Esophagus squamous epithelium (tissue), 5 donors: ENCODE measurements around the gene DKK3. TPM values are rescaled to one million over a fixed set of nuclear protein-coding genes. Genes with fewer than 3 reads are reported as not detected.

Experiments
- DNase-seq: peaks from one replicate; lab custom pipeline; 2025; lab: John Stamatoyannopoulos, UW
- H3K27ac ChIP-seq, 4 donors: fragments of 200-600 bp; sonication (generic); one replicate each; pipeline ENCODE4 v1.5.1; 2016 to 2019; ENCODE audit warnings: mild to moderate bottlenecking in 1 of 4
- H3K27me3 ChIP-seq, 4 donors: fragments of 200-600 bp; sonication (generic); 1 replicate in 3 of 4; 2 replicates in 1 of 4; pipeline versions ENCODE4 v1.5.1 to v1.6.0; 2017 to 2021; ENCODE audit warnings: antibody characterized with exemption in 1 of 4
- H3K36me3 ChIP-seq, 3 donors: fragments of 200-600 bp; sonication (generic); one replicate each; pipeline ENCODE4 v1.5.1; 2016 to 2019
- H3K4me1 ChIP-seq, 3 donors: fragments of 200-600 bp; sonication (generic); one replicate each; pipeline ENCODE4 v1.5.1; 2017 to 2019
- H3K4me3 ChIP-seq, 4 donors: fragments of 200-600 bp; sonication (generic); 1 replicate in 3 of 4; 2 replicates in 1 of 4; pipeline ENCODE4 v1.5.1; 2016 to 2019; ENCODE audit warnings: mild to moderate bottlenecking in 2 of 4, moderate library complexity in 1 of 4
- H3K9me3 ChIP-seq, 3 donors: fragments of 200-600 bp; sonication (generic); one replicate each; pipeline ENCODE4 v1.5.1; 2016 to 2019
- POLR2A ChIP-seq, 4 donors: fragments of 450-650 bp; IDR thresholded peaks; one replicate each; pipeline ENCODE4 v1.6.1; 2017; ENCODE audit warnings: antibody characterized with exemption in 4 of 4, mild to moderate bottlenecking in 4 of 4, moderate library complexity in 3 of 4
- WGBS, 2 donors: methylation state at CpG; one replicate each; pipeline ENCODE4 v1.1.5; 2018; 5-methylcytosine and 5-hydroxymethylcytosine counted together
- intact Hi-C: fragments of 100-400 bp; cut with DNase I; formaldehyde crosslinking; loops from one replicate; pipeline ENCODE4 v1.15.0; 2022
- total RNA-seq, 4 donors: library from RNA; depleted of rRNA; stranded (reverse); fragments of >200 nt; gene quantifications; one replicate each; pipeline ENCODE4 v1.1.0, GENCODE V29; 2016
- TF ChIP-seq, protein P1 (sequence below), 6 experiments: fragments of 450-650 bp in 4 of 6; fragments of 200-600 bp in 2 of 6; sonication (generic) in 2 of 6; IDR thresholded peaks; one replicate each; pipeline ENCODE4 v1.5.1; 2016 to 2019; ENCODE audit warnings: antibody characterized with exemption in 6 of 6, mild to moderate bottlenecking in 4 of 6, moderate library complexity in 4 of 6
- donor health status: DM: yes; HTN: yes; CAD: no.

DKK3 gene
- total RNA-seq, 4 donors from 2014 or later: 24.8 to 112 (median 44.5) TPM

DNA sequence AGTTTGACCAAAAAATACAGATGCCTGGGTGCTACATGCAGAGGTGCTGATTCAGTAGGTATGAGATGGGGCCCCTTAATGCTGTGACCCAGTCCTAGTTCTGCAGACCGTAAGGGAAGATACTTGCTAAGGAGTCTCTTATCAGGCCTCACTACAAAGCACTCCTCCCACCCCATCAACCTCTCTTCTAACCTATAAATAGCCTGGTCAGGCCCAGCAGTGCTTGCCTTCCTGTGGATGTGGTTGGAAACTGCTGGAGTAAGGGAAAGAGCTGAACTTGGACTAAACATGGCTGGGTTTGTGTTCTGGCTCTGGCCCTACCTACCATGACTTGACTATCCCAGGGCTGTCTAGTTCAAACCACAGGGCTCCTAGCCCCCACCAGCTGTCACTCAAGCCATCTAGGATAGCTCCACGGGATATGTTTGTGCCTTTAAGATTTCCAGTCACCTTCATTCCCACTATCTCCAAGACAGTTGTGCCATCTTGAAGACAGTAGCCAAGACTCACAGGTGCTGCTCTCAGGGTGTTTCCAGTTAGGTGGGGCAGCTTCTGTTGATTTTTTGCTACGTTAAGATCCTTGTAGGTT is 9.5 kb upstream of the DKK3 start:
- Histone ChIP-seq H3K4me3 (no peak overlapping the region), H3K27ac (peak overlapping the region in 2 of 4 donors; percentile 9 to 51), H3K36me3 (no peaks in the 10 kb centered on the region), H3K4me1 (peaks cover 0 to 26% (median 0%) of the 10 kb centered on the region in 3 donors), H3K9me3 (no peaks in the 10 kb centered on the region), H3K27me3 (no peaks in the 10 kb centered on the region)
- no peak for DNase-seq
- intact Hi-C loops: no loop called here
- TF ChIP-seq, protein P1, sequence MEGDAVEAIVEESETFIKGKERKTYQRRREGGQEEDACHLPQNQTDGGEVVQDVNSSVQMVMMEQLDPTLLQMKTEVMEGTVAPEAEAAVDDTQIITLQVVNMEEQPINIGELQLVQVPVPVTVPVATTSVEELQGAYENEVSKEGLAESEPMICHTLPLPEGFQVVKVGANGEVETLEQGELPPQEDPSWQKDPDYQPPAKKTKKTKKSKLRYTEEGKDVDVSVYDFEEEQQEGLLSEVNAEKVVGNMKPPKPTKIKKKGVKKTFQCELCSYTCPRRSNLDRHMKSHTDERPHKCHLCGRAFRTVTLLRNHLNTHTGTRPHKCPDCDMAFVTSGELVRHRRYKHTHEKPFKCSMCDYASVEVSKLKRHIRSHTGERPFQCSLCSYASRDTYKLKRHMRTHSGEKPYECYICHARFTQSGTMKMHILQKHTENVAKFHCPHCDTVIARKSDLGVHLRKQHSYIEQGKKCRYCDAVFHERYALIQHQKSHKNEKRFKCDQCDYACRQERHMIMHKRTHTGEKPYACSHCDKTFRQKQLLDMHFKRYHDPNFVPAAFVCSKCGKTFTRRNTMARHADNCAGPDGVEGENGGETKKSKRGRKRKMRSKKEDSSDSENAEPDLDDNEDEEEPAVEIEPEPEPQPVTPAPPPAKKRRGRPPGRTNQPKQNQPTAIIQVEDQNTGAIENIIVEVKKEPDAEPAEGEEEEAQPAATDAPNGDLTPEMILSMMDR (IDR thresholded peaks at IDR 0.05): no peak
- no peak for TF ChIP-seq POLR2A (IDR thresholded peaks at IDR 0.05)
- 73 to 75% methylated on average over 3 of the region's 3 CpGs for WGBS, 2 donors

GRCh38 chr11:12017243-12017678 is 8.8 kb upstream of the DKK3 start:
- H3K27me3 ChIP-seq: no peaks in the 10 kb centered on the region
- H3K4me1 ChIP-seq: peaks cover 0 to 26% (median 0%) of the 10 kb centered on the region in 3 donors
- no peak for DNase-seq
- no peaks in the 10 kb centered on the region for H3K36me3 ChIP-seq
- intact Hi-C loops: no loop called here
- H3K4me3 ChIP-seq: no peak overlapping the region
- no peaks in the 10 kb centered on the region for H3K9me3 ChIP-seq
- WGBS, 2 donors: 15 to 30% methylated on average over 5 of the region's 5 CpGs
- TF ChIP-seq, protein P1 (IDR thresholded peaks at IDR 0.05): no peak
- no peak for TF ChIP-seq POLR2A (IDR thresholded peaks at IDR 0.05)
- peak overlapping the region in 2 of 4 donors; percentile 9 to 51 for H3K27ac ChIP-seq

- Histone ChIP-seq H3K27ac (no peak overlapping the region), H3K36me3 (no peaks in the 10 kb centered on the region), H3K4me3 (no peak overlapping the region), H3K27me3 (no peaks in the 10 kb centered on the region), H3K4me1 (peaks cover 0 to 26% (median 0%) of the 10 kb centered on the region in 3 donors), H3K9me3 (no peaks in the 10 kb centered on the region)
- DNase-seq: no peak
- 82 to 96% methylated on average over 2 of the region's 2 CpGs for WGBS, 2 donors
- intact Hi-C loops: no loop called here
- TF ChIP-seq, protein P1 (IDR thresholded peaks at IDR 0.05): no peak
- TF ChIP-seq POLR2A (IDR thresholded peaks at IDR 0.05): no peak
Measured at GRCh38 chr11:12016246-12016645, 7.8 kb upstream of the DKK3 start.

GRCh38 chr11:12015486-12015885 is 7.1 kb upstream of the DKK3 start:
- H3K9me3 ChIP-seq: no peaks in the 10 kb centered on the region
- no peak for TF ChIP-seq POLR2A (IDR thresholded peaks at IDR 0.05)
- TF ChIP-seq, protein P1 (IDR thresholded peaks at IDR 0.05): no peak
- H3K36me3 ChIP-seq: no peaks in the 10 kb centered on the region
- intact Hi-C loops: no loop called here
- DNase-seq: no peak
- H3K27ac ChIP-seq: no peak overlapping the region
- no peaks in the 10 kb centered on the region for H3K27me3 ChIP-seq
- H3K4me3 ChIP-seq: no peak overlapping the region
- peaks cover 0 to 23% (median 0%) of the 10 kb centered on the region in 3 donors for H3K4me1 ChIP-seq

DNA sequence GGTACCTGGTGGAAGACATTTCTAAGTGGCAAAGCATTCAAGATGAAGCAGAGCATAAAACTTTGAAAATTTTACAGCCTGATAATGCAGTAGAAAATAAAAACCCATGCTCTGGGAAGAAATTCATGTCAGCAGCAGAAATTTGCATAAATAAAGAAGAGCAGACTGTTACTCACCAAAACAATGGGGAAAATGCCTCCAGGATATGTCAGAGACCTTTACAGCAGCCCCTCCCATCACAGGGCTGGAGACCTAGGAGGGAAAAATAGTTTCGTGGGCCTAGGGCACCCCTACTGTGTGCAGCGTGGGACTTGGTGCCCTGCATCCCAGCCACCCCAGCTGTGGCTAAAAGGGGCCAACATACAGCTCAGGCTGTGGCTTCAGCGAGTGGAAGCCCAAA is 5.4 kb upstream of the DKK3 start:
- no peak for DNase-seq
- Histone ChIP-seq H3K27ac (no peak overlapping the region), H3K9me3 (no peaks in the 10 kb centered on the region), H3K27me3 (peaks cover 0 to 16% (median 0%) of the 10 kb centered on the region in 4 donors), H3K4me3 (no peak overlapping the region), H3K4me1 (peaks cover 0 to 19% (median 5%) of the 10 kb centered on the region in 3 donors), H3K36me3 (no peaks in the 10 kb centered on the region)
- TF ChIP-seq, protein P1 (IDR thresholded peaks at IDR 0.05): no peak
- no peak for TF ChIP-seq POLR2A (IDR thresholded peaks at IDR 0.05)
- 63 to 68% methylated on average over 3 of the region's 3 CpGs for WGBS, 2 donors
- intact Hi-C loops: no loop called here
